GM12878 (cell line): ENCODE measurements around the gene SMIM44. TPM values are rescaled to one million over a fixed set of nuclear protein-coding genes. Genes with fewer than 3 reads are reported as not detected.

ENCODE experiments used
- ATAC-seq: fragments of 200-7000 bp; cut with Tn5 transposase; 3 replicates; pipeline ENCODE4 v1.9.1; 2020; ENCODE audit warnings: mild to moderate bottlenecking, moderate library complexity
- BruUV-seq: library from RNA; stranded (reverse); fragments of 400-500 nt; replicated peaks from 2 replicates; lab custom pipeline; 2021; lab: Mats Ljungman, UMichigan
- CTCF ChIA-PET: fragments of 300-600 bp; sonication (Branson Sonifier 250); formaldehyde crosslinking; extraction: SDS; loops from one replicate; lab custom pipeline; 2021; ENCODE audit warnings: inconsistent platforms; lab: Yijun Ruan, JAX
- POLR2A ChIA-PET: fragments of 350-600 bp; formaldehyde crosslinking; extraction: SDS; loops from one replicate; lab custom pipeline; 2021; ENCODE audit warnings: inconsistent platforms; lab: Charles Lee
- RAD21 ChIA-PET: fragments of 300-600 bp; sonication (Branson Sonifier 250); formaldehyde crosslinking; loops from one replicate; lab custom pipeline; 2023; ENCODE audit warnings: antibody characterized with exemption; ENCODE audit not compliant: unreplicated experiment; lab: Charles Lee
- SMC1A ChIA-PET: fragments of 300-600 bp; sonication (Branson Sonifier 250); formaldehyde crosslinking; loops from one replicate; lab custom pipeline; 2023; ENCODE audit not compliant: unreplicated experiment, uncharacterized antibody; lab: Charles Lee
- DNase-seq: peaks from one replicate; pipeline ENCODE4 v3.0.0-alpha.2; 2011; ENCODE audit warnings: low read depth, low spot score
- FAIRE-seq: peaks from 3 replicates; lab custom pipeline; 2011; peaks lifted over from hg19 to GRCh38; lab: Jason Lieb, UNC
- H2AFZ ChIP-seq: 2 replicates; pipeline ENCODE4 v1.6.0; 2011; ENCODE audit warnings: low read depth, low read length, control low read depth; ENCODE audit not compliant: control insufficient read depth
- H3K27ac ChIP-seq: 2 replicates; pipeline ENCODE4 v1.5.1; 2011; ENCODE audit warnings: control low read depth; ENCODE audit not compliant: control insufficient read depth, insufficient read depth
- H3K27me3 ChIP-seq, 2 experiments: replicated peaks in 1 of 2; 2 replicates each; pipeline versions ENCODE4 v1.6.0 to v1.6.1; 2011; ENCODE audit warnings: low read length in 1 of 2; ENCODE audit not compliant: control insufficient read depth in 2 of 2, insufficient read depth in 2 of 2
- H3K36me3 ChIP-seq, 2 experiments: 2 replicates each; pipeline ENCODE4 v1.5.1; 2011; ENCODE audit warnings: low read length in 1 of 2; ENCODE audit not compliant: control insufficient read depth in 2 of 2, insufficient read depth in 2 of 2
- H3K4me1 ChIP-seq: 2 replicates; pipeline ENCODE4 v1.6.1; 2011; ENCODE audit warnings: mild to moderate bottlenecking, low read length, moderate library complexity, mixed read lengths; ENCODE audit not compliant: control insufficient read depth, insufficient read depth
- H3K4me2 ChIP-seq: 2 replicates; pipeline ENCODE4 v1.6.0; 2011; ENCODE audit warnings: control low read depth; ENCODE audit not compliant: control insufficient read depth, insufficient read depth
- H3K4me3 ChIP-seq: fragments of 200-600 bp; sonication (generic); 2 replicates; pipeline ENCODE4 v1.5.1; 2016
- H3K79me2 ChIP-seq: 2 replicates; pipeline ENCODE4 v1.6.0; 2011; ENCODE audit warnings: low read length; ENCODE audit not compliant: control insufficient read depth, insufficient read depth
- H3K9ac ChIP-seq: 2 replicates; pipeline ENCODE4 v1.8.0; 2011; ENCODE audit warnings: low read length, control low read depth, mixed read lengths; ENCODE audit not compliant: control insufficient read depth, insufficient read depth
- H3K9me3 ChIP-seq: replicated peaks from 3 replicates; pipeline ENCODE4 v1.5.1; 2011; ENCODE audit warnings: mild to moderate bottlenecking, low read length; ENCODE audit not compliant: control insufficient read depth, insufficient read depth
- H4K20me1 ChIP-seq: 2 replicates; pipeline ENCODE4 v1.6.0; 2011; ENCODE audit not compliant: control insufficient read depth, insufficient read depth
- ATF2 ChIP-seq: IDR thresholded peaks from 2 replicates; pipeline ENCODE4 v1.6.1; 2012; ENCODE audit warnings: low read length, inconsistent platforms
- BMI1 ChIP-seq: fragments of 450-650 bp; IDR thresholded peaks from 2 replicates; pipeline ENCODE4 v1.6.1; 2016; ENCODE audit warnings: mild to moderate bottlenecking, moderate library complexity, borderline replicate concordance
- CHD2 ChIP-seq: IDR thresholded peaks from 2 replicates; pipeline ENCODE4 v1.6.1; 2011; ENCODE audit warnings: low read depth, low read length, improper control_type of control experiment, borderline replicate concordance
- EED ChIP-seq: sonication (generic); IDR thresholded peaks from 2 replicates; pipeline ENCODE4 v1.6.1; 2016; ENCODE audit warnings: antibody characterized with exemption, low read depth
- HCFC1 ChIP-seq: fragments of 150-350 bp; IDR thresholded peaks from 2 replicates; pipeline ENCODE4 v1.6.1; 2014; ENCODE audit warnings: low read length
- MXI1 ChIP-seq: fragments of 150-350 bp; IDR thresholded peaks from 2 replicates; pipeline ENCODE4 v1.6.1; 2011; ENCODE audit warnings: low read depth, mild to moderate bottlenecking, inconsistent platforms, low read length, improper control_type of control experiment
- NR2C1 ChIP-seq: fragments of 450-650 bp; IDR thresholded peaks from 2 replicates; pipeline ENCODE4 v1.6.1; 2017; ENCODE audit warnings: antibody characterized with exemption, mild to moderate bottlenecking, moderate library complexity
- POLR2A ChIP-seq: IDR thresholded peaks from 2 replicates; pipeline ENCODE4 v1.6.1; 2011; ENCODE audit warnings: low read depth, mild to moderate bottlenecking, low read length
- RAD21 ChIP-seq: IDR thresholded peaks from 2 replicates; pipeline ENCODE4 v1.6.1; 2011; ENCODE audit warnings: mild to moderate bottlenecking, low read depth, low read length, moderate library complexity; ENCODE audit not compliant: insufficient read depth
- RBBP5 ChIP-seq: fragments of 200-600 bp; sonication (generic); conservative IDR thresholded peaks from 2 replicates; pipeline ENCODE4 v1.6.1; 2016
- SMAD1 ChIP-seq: fragments of 450-650 bp; IDR thresholded peaks from 2 replicates; pipeline ENCODE4 v1.6.1; 2018; ENCODE audit warnings: mild to moderate bottlenecking, low read depth; ENCODE audit not compliant: partially characterized antibody
- SRF ChIP-seq, 2 experiments: IDR thresholded peaks; 2 replicates each; pipeline ENCODE4 v1.6.1; 2011; ENCODE audit warnings: low read depth in 2 of 2, low read length in 2 of 2, mild to moderate bottlenecking in 1 of 2, moderate library complexity in 1 of 2
- TBL1XR1 ChIP-seq: IDR thresholded peaks from 2 replicates; pipeline ENCODE4 v1.6.1; 2012; ENCODE audit warnings: low read depth, low read length, improper control_type of control experiment
- ZBTB11 ChIP-seq: fragments of 450-650 bp; formaldehyde crosslinking; IDR thresholded peaks from 2 replicates; pipeline ENCODE4 v1.5.0; 2022; ENCODE audit warnings: mild to moderate bottlenecking, missing genetic modification characterization
- ZNF217 ChIP-seq: fragments of 450-650 bp; IDR thresholded peaks from 2 replicates; pipeline ENCODE4 v1.6.1; 2017; ENCODE audit warnings: antibody characterized with exemption, mild to moderate bottlenecking
- whole genome bisulfite sequencing: methylation state at CpG from one replicate; pipeline ENCODE4 v1.1.6; 2016; ENCODE audit warnings: low lambda C conversion rate; ENCODE audit not compliant: insufficient replicate concordance, insufficient coverage; ENCODE audit errors: missing lambda C conversion rate; 5-methylcytosine and 5-hydroxymethylcytosine counted together
- in situ Hi-C: fragments of 300-500 bp; cut with MboI; formaldehyde crosslinking; loops from 9 replicates; pipeline ENCODE4 v1.14.3; 2018; ENCODE audit warnings: mixed read lengths
- intact Hi-C: fragments of 100-400 bp; cut with micrococcal nuclease; formaldehyde crosslinking; loops from one replicate; pipeline ENCODE4 v1.14.2; 2022; ENCODE audit not compliant: unreplicated experiment
- polyA plus RNA-seq, 11 experiments: library from polyadenylated mRNA; depleted of rRNA in 4 of 11; unstranded in 6 of 11; stranded (reverse) in 5 of 11; fragments of >200 nt; fragmentation: Nextera tagmentation in 4 of 11; fragmentation: Illumina TruSeq in 1 of 11; extraction: Ambion mirVana in 4 of 11; extraction: Trizol in 1 of 11; gene quantifications; 1 replicate in 1 of 11; 2 replicates in 10 of 11; pipeline versions ENCODE4 v1.2.1 to v1.2.3, GENCODE V29; 2011 to 2016; ENCODE audit warnings: inconsistent platforms in 2 of 11, missing spikeins in 2 of 11, low read depth in 1 of 11
- total RNA-seq, 4 experiments: library from RNA; depleted of rRNA in 3 of 4; stranded (reverse); fragments of >200 nt in 3 of 4; fragmentation: Illumina TruSeq in 1 of 4; extraction: Trizol in 1 of 4; gene quantifications; 2 replicates each; pipeline versions ENCODE4 v1.2.1 to v1.2.3, GENCODE V29; 2013 to 2021
- TF ChIP-seq, protein P1 (sequence below): fragments of 450-650 bp; IDR thresholded peaks from 2 replicates; pipeline ENCODE4 v1.6.1; 2017; ENCODE audit warnings: antibody characterized with exemption, mild to moderate bottlenecking, moderate library complexity

Gene SMIM44
- total and polyA plus RNA-seq, 10 of the 15 experiments (the other 5 are each of a cell fraction or from before 2014, with no cell fraction given), result not detected

- TF ChIP-seq ZBTB11 (CRISPR knock-in tag) (no peak), MXI1 (no peak)
These were observed 25.6 kb downstream of the SMIM44 start (continued) for GRCh38 chr19:3457528-3458228.

GRCh38 chr19:3456925-3457527, 26.2 kb downstream of the SMIM44 start:
- Histone ChIP-seq H2AFZ (no peak overlapping the region), H3K4me3 (no peak overlapping the region), H3K4me2 (no peak overlapping the region), H3K27me3 (no peaks in the 10 kb centered on the region), H3K9ac (no peak overlapping the region), H3K36me3 (peaks cover 12 to 29% of the 10 kb centered on the region in 2 experiments; a peak in 3 of 4 replicates), H3K79me2 (no peaks in the 10 kb centered on the region), H4K20me1 (no peaks in the 10 kb centered on the region), H3K27ac (no peak overlapping the region), H3K9me3 (no peaks in the 10 kb centered on the region), H3K4me1 (no peaks in the 10 kb centered on the region)
- in situ Hi-C loops, result no loop called here
- ChIA-PET POLR2A (no interaction called here), CTCF (no interaction called here), RAD21 (no interaction called here), SMC1A (no interaction called here)
- DNase-seq (no peak), ATAC-seq (no peak), FAIRE-seq (no peak)
- 60% methylated on average over 18 of the region's 18 CpGs for WGBS
- BruUV-seq, result no TSS peak
- intact Hi-C loops, result no loop called here
- no peak for TF ChIP-seq CHD2
- no peak for TF ChIP-seq POLR2A
- no peak for TF ChIP-seq EED
- TF ChIP-seq NR2C1, result no peak
- TF ChIP-seq ZNF217, result no peak
- no peak for TF ChIP-seq RAD21
- TF ChIP-seq HCFC1, result no peak
- TF ChIP-seq BMI1, result no peak
- no peak for TF ChIP-seq SMAD1
- TF ChIP-seq, protein P1, sequence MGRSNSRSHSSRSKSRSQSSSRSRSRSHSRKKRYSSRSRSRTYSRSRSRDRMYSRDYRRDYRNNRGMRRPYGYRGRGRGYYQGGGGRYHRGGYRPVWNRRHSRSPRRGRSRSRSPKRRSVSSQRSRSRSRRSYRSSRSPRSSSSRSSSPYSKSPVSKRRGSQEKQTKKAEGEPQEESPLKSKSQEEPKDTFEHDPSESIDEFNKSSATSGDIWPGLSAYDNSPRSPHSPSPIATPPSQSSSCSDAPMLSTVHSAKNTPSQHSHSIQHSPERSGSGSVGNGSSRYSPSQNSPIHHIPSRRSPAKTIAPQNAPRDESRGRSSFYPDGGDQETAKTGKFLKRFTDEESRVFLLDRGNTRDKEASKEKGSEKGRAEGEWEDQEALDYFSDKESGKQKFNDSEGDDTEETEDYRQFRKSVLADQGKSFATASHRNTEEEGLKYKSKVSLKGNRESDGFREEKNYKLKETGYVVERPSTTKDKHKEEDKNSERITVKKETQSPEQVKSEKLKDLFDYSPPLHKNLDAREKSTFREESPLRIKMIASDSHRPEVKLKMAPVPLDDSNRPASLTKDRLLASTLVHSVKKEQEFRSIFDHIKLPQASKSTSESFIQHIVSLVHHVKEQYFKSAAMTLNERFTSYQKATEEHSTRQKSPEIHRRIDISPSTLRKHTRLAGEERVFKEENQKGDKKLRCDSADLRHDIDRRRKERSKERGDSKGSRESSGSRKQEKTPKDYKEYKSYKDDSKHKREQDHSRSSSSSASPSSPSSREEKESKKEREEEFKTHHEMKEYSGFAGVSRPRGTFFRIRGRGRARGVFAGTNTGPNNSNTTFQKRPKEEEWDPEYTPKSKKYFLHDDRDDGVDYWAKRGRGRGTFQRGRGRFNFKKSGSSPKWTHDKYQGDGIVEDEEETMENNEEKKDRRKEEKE, result no peak
- no peak for TF ChIP-seq TBL1XR1
- TF ChIP-seq ATF2, result no peak
- TF ChIP-seq RBBP5, result no peak
- TF ChIP-seq SRF (IDR thresholded peaks at IDR 0.05; ENCODE audit: low read depth in 2 of 2, low read length in 2 of 2), result no peak
